ENCODE results near the gene RPP40. TPM values are rescaled to one million over a fixed set of nuclear protein-coding genes. Genes with fewer than 3 reads are reported as not detected.

The RPP40 gene
- total RNA-seq, 1 experiment from 2014 or later: 15.9 TPM

DNA sequence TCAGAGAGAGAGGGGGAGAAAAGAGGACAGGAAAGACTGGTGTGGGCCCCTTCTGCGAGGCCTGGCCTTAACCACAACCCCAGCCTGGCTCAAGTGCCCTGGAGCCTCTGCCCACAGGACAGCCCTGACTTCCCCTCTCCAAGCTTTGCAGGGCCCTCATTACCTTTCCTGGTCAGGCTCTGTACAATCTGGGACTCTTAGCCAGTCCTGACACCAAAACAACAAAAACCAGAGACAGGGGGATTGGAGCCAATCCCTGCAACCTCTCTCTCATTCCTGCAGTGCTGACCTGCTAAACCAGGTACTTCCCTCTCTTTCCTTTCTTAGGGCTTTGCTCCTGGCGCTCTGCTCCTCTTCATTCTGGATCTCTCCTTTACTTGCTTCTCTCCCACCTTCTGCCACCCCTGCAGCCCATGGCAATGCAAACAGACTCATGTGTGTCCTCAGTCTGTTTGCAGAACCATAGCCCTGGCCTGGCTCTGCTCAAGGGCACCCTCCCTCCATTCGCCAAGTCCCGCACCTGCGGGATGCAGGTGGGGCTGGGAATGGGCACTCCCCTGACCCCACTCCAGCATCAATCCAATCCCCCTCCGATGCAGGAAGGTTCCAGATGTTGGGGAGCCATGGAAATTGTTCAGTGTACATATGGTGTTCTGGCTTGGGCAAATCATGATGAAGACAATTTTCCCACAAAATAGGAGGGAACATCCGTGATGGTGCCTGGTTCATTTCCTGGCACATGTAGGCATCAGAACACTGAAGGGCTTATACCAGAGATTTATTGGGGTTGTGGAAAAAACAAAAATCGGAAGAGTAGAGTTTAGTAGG lies 38.1 kb downstream of the RPP40 start (continued):
- TF ChIP-seq REST (IDR thresholded peaks at IDR 0.05; ENCODE audit: low read depth): no peak
- no peak for TF ChIP-seq CBX3 (IDR thresholded peaks at IDR 0.05; ENCODE audit: low read depth)
- TF ChIP-seq EZH2phosphoT487 (IDR thresholded peaks at IDR 0.05; ENCODE audit: borderline replicate concordance): no peak
- no peak for TF ChIP-seq RAD21 (IDR thresholded peaks at IDR 0.05; ENCODE audit: low read depth)
- TF ChIP-seq JUND (IDR thresholded peaks at IDR 0.05): no peak
- TF ChIP-seq POLR2AphosphoS5 (IDR thresholded peaks at IDR 0.05; ENCODE audit: low read depth, low read length): no peak
- no peak for TF ChIP-seq SIN3A (IDR thresholded peaks at IDR 0.05; ENCODE audit: low read depth)
- TF ChIP-seq SRF (IDR thresholded peaks at IDR 0.05; ENCODE audit: low read depth): no peak
- no peak for TF ChIP-seq EZH2 (IDR thresholded peaks at IDR 0.05)
- TF ChIP-seq ELF1 (IDR thresholded peaks at IDR 0.05; ENCODE audit: borderline replicate concordance, low read depth): no peak
- TF ChIP-seq SP1 (IDR thresholded peaks at IDR 0.05; ENCODE audit: low read depth): no peak
